ENCODE measurements around the gene CEL. TPM values are rescaled to one million over a fixed set of nuclear protein-coding genes. Genes with fewer than 3 reads are reported as not detected.

Gene CEL
- total RNA-seq, 2 experiments from 2014 or later = 0.16 to 0.39 TPM

DNA sequence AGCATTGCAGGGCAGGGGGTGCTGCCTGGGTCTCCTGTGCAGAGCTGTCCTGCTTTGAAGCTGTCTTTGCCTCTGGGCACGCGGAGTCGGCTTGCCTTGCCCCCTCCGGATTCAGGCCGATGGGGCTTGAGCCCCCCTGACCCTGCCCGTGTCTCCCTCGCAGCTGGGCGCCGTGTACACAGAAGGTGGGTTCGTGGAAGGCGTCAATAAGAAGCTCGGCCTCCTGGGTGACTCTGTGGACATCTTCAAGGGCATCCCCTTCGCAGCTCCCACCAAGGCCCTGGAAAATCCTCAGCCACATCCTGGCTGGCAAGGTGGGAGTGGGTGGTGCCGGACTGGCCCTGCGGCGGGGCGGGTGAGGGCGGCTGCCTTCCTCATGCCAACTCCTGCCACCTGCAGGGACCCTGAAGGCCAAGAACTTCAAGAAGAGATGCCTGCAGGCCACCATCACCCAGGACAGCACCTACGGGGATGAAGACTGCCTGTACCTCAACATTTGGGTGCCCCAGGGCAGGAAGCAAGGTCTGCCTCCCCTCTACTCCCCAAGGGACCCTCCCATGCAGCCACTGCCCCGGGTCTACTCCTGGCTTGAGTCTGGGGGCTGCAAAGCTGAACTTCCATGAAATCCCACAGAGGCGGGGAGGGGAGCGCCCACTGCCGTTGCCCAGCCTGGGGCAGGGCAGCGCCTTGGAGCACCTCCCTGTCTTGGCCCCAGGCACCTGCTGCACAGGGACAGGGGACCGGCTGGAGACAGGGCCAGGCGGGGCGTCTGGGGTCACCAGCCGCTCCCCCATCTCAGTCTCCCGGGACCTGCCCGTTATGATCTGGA, 2.7 kb downstream of the CEL start:
- no peak for DNase-seq
- no peak for ATAC-seq (ENCODE audit: poor library complexity)
- Histone ChIP-seq H3K36me3 (ENCODE audit: insufficient read depth, low read length) (no peaks in the 10 kb centered on the region), H3K4me3 (ENCODE audit: low read length) (no peak overlapping the region), H3K27me3 (ENCODE audit: control insufficient read depth in 1 of 2, insufficient read depth in 2 of 2, low read length in 2 of 2) (no peaks in the 10 kb centered on the region), H3K4me1 (ENCODE audit: insufficient read depth, low read length) (peaks cover 10% of the 10 kb centered on the region), H3K9me3 (ENCODE audit: control insufficient read depth in 1 of 2, insufficient read depth in 1 of 2, low read length in 2 of 2) (no peaks in the 10 kb centered on the region), H3K27ac (ENCODE audit: low read depth in 1 of 2, low read length in 2 of 2) (no peak overlapping the region)
- Mint-ChIP-seq H3K9me3 (no peaks in the 10 kb centered on the region), H3K36me3 (ENCODE audit: low read depth) (no peaks in the 10 kb centered on the region), H3K27me3 (no peaks in the 10 kb centered on the region), H3K4me1 (ENCODE audit: low read depth) (peaks cover 11% of the 10 kb centered on the region), H3K4me3 (no peak overlapping the region), H3K27ac (no peak overlapping the region)
- CTCF ChIA-PET = no interaction called here
- intact Hi-C loops (cut with DNase I, micrococcal nuclease) = no loop called here
- POLR2A ChIA-PET = no interaction called here
- TF ChIP-seq, protein P1, sequence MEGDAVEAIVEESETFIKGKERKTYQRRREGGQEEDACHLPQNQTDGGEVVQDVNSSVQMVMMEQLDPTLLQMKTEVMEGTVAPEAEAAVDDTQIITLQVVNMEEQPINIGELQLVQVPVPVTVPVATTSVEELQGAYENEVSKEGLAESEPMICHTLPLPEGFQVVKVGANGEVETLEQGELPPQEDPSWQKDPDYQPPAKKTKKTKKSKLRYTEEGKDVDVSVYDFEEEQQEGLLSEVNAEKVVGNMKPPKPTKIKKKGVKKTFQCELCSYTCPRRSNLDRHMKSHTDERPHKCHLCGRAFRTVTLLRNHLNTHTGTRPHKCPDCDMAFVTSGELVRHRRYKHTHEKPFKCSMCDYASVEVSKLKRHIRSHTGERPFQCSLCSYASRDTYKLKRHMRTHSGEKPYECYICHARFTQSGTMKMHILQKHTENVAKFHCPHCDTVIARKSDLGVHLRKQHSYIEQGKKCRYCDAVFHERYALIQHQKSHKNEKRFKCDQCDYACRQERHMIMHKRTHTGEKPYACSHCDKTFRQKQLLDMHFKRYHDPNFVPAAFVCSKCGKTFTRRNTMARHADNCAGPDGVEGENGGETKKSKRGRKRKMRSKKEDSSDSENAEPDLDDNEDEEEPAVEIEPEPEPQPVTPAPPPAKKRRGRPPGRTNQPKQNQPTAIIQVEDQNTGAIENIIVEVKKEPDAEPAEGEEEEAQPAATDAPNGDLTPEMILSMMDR (IDR thresholded peaks at IDR 0.05) = no peak

DNA sequence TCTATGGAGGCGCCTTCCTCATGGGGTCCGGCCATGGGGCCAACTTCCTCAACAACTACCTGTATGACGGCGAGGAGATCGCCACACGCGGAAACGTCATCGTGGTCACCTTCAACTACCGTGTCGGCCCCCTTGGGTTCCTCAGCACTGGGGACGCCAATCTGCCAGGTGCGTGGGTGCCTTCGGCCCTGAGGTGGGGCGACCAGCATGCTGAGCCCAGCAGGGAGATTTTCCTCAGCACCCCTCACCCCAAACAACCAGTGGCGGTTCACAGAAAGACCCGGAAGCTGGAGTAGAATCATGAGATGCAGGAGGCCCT, 3.2 kb downstream of the CEL start:
- Mint-ChIP-seq H3K4me3 (no peak overlapping the region), H3K27ac (no peak overlapping the region), H3K9me3 (no peaks in the 10 kb centered on the region), H3K27me3 (no peaks in the 10 kb centered on the region), H3K36me3 (ENCODE audit: low read depth) (no peaks in the 10 kb centered on the region), H3K4me1 (ENCODE audit: low read depth) (peaks cover 5% of the 10 kb centered on the region)
- intact Hi-C loops (cut with DNase I, micrococcal nuclease) = no loop called here
- DNase-seq (no peak), ATAC-seq (ENCODE audit: poor library complexity) (no peak)
- Histone ChIP-seq H3K27ac (ENCODE audit: low read depth in 1 of 2, low read length in 2 of 2) (no peak overlapping the region), H3K27me3 (ENCODE audit: control insufficient read depth in 1 of 2, insufficient read depth in 2 of 2, low read length in 2 of 2) (no peaks in the 10 kb centered on the region), H3K36me3 (ENCODE audit: insufficient read depth, low read length) (no peaks in the 10 kb centered on the region), H3K9me3 (ENCODE audit: control insufficient read depth in 1 of 2, insufficient read depth in 1 of 2, low read length in 2 of 2) (no peaks in the 10 kb centered on the region), H3K4me3 (ENCODE audit: low read length) (no peak overlapping the region), H3K4me1 (ENCODE audit: insufficient read depth, low read length) (peaks cover 5% of the 10 kb centered on the region)
- TF ChIP-seq, protein P1 (IDR thresholded peaks at IDR 0.05) = no peak
- ChIA-PET POLR2A (no interaction called here), CTCF (interaction anchor here (1.1 kb wide), 1 partner anchor 43 kb away, joined by 4 read pairs; no protein-coding TSS in a partner anchor)

DNA sequence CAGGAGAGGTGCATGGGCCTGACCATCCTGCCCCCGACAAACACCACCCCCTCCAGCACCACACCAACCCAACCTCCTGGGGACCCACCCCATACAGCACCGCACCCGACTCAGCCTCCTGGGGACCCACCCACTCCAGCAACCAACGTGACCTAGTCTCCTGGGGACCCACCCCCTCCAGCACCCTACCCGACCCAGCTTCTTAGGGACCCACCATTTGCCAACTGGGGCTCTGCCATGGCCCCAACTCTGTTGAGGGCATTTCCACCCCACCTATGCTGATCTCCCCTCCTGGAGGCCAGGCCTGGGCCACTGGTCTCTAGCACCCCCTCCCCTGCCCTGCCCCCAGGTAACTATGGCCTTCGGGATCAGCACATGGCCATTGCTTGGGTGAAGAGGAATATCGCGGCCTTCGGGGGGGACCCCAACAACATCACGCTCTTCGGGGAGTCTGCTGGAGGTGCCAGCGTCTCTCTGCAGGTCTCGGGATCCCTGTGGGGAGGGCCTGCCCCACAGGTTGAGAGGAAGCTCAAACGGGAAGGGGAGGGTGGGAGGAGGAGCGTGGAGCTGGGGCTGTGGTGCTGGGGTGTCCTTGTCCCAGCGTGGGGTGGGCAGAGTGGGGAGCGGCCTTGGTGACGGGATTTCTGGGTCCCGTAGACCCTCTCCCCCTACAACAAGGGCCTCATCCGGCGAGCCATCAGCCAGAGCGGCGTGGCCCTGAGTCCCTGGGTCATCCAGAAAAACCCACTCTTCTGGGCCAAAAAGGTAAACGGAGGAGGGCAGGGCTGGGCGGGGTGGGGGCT, 4.6 kb downstream of the CEL start:
- DNase-seq = no peak
- Histone ChIP-seq H3K4me1 (ENCODE audit: insufficient read depth, low read length) (no peaks in the 10 kb centered on the region), H3K4me3 (ENCODE audit: low read length) (no peak overlapping the region), H3K36me3 (ENCODE audit: insufficient read depth, low read length) (no peaks in the 10 kb centered on the region), H3K27ac (ENCODE audit: low read depth in 1 of 2, low read length in 2 of 2) (no peak overlapping the region), H3K9me3 (ENCODE audit: control insufficient read depth in 1 of 2, insufficient read depth in 1 of 2, low read length in 2 of 2) (no peaks in the 10 kb centered on the region), H3K27me3 (ENCODE audit: control insufficient read depth in 1 of 2, insufficient read depth in 2 of 2, low read length in 2 of 2) (no peaks in the 10 kb centered on the region)
- intact Hi-C loops (cut with DNase I, micrococcal nuclease) = no loop called here
- no peak for ATAC-seq (ENCODE audit: poor library complexity)
- Mint-ChIP-seq H3K4me1 (ENCODE audit: low read depth) (no peaks in the 10 kb centered on the region), H3K27me3 (no peaks in the 10 kb centered on the region), H3K4me3 (no peak overlapping the region), H3K27ac (no peak overlapping the region), H3K9me3 (no peaks in the 10 kb centered on the region), H3K36me3 (ENCODE audit: low read depth) (no peaks in the 10 kb centered on the region)
- TF ChIP-seq, protein P1 (IDR thresholded peaks at IDR 0.05) = no peak
- ChIA-PET POLR2A (no interaction called here), CTCF (interaction anchor here (1.1 kb wide), 1 partner anchor 44 kb away, joined by 4 read pairs; no protein-coding TSS in a partner anchor)

Measured in CD4-positive, alpha-beta T cell (primary cell).